Measurements from ENCODE around the gene DAPK2.

Gene DAPK2

GRCh38 chr15:64004587-64004986 lies 41.7 kb downstream of the DAPK2 start:
- TF ChIP-seq SIN3A (IDR thresholded peaks at IDR 0.05; ENCODE audit: borderline replicate concordance, insufficient read depth, low read length) = no peak
- TF ChIP-seq TAF1 (IDR thresholded peaks at IDR 0.05; ENCODE audit: borderline replicate concordance, insufficient read depth, low read length) = no peak
- TF ChIP-seq POLR2AphosphoS5 (IDR thresholded peaks at IDR 0.05; ENCODE audit: low read depth, low read length) = no peak

DNA sequence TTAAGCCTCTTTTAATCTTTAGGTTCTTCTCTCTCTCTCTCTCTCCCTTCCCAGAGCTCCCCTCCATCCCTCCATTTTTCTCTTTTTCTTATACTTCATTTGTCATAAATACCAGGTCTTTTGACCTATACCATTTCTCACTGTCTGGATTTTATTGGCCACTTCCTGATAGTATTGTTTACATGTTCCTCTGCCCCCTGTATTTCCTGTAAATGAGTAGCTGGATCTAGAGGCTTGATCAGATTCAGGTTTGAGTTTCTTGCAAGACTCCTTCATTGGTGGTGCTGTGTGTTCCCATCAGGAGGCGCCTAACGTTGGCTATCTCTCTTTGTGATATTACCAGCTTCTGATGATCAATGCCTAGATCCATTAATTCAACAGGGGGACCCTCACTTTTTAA lies 42.2 kb downstream of the DAPK2 start:
- TF ChIP-seq SIN3A (IDR thresholded peaks at IDR 0.05; ENCODE audit: borderline replicate concordance, insufficient read depth, low read length) = no peak
- TF ChIP-seq FOXP2 (optimal IDR thresholded peaks at IDR 0.05; ENCODE audit: borderline replicate concordance, extremely low read depth, extremely low read length, insufficient read depth) = no peak
- TF ChIP-seq TAF1 (IDR thresholded peaks at IDR 0.05; ENCODE audit: borderline replicate concordance, insufficient read depth, low read length) = no peak
- no peak for TF ChIP-seq POLR2AphosphoS5 (IDR thresholded peaks at IDR 0.05; ENCODE audit: low read depth, low read length)
- TF ChIP-seq, protein P1, sequence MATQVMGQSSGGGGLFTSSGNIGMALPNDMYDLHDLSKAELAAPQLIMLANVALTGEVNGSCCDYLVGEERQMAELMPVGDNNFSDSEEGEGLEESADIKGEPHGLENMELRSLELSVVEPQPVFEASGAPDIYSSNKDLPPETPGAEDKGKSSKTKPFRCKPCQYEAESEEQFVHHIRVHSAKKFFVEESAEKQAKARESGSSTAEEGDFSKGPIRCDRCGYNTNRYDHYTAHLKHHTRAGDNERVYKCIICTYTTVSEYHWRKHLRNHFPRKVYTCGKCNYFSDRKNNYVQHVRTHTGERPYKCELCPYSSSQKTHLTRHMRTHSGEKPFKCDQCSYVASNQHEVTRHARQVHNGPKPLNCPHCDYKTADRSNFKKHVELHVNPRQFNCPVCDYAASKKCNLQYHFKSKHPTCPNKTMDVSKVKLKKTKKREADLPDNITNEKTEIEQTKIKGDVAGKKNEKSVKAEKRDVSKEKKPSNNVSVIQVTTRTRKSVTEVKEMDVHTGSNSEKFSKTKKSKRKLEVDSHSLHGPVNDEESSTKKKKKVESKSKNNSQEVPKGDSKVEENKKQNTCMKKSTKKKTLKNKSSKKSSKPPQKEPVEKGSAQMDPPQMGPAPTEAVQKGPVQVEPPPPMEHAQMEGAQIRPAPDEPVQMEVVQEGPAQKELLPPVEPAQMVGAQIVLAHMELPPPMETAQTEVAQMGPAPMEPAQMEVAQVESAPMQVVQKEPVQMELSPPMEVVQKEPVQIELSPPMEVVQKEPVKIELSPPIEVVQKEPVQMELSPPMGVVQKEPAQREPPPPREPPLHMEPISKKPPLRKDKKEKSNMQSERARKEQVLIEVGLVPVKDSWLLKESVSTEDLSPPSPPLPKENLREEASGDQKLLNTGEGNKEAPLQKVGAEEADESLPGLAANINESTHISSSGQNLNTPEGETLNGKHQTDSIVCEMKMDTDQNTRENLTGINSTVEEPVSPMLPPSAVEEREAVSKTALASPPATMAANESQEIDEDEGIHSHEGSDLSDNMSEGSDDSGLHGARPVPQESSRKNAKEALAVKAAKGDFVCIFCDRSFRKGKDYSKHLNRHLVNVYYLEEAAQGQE (IDR thresholded peaks at IDR 0.05; ENCODE audit: insufficient read depth in 1 of 2, low read depth in 2 of 2, low read length in 2 of 2) = no peak

GRCh38 chr15:64003182-64003581 lies 43.1 kb downstream of the DAPK2 start:
- TF ChIP-seq SIN3A (IDR thresholded peaks at IDR 0.05; ENCODE audit: borderline replicate concordance, insufficient read depth, low read length) = no peak
- TF ChIP-seq, protein P1 (IDR thresholded peaks at IDR 0.05; ENCODE audit: insufficient read depth in 1 of 2, low read depth in 2 of 2, low read length in 2 of 2) = no peak
- TF ChIP-seq TAF1 (IDR thresholded peaks at IDR 0.05; ENCODE audit: borderline replicate concordance, insufficient read depth, low read length) = no peak
- TF ChIP-seq POLR2AphosphoS5 (IDR thresholded peaks at IDR 0.05; ENCODE audit: low read depth, low read length) = no peak
- no peak for TF ChIP-seq FOXP2 (optimal IDR thresholded peaks at IDR 0.05; ENCODE audit: borderline replicate concordance, extremely low read depth, extremely low read length, insufficient read depth)

DNA sequence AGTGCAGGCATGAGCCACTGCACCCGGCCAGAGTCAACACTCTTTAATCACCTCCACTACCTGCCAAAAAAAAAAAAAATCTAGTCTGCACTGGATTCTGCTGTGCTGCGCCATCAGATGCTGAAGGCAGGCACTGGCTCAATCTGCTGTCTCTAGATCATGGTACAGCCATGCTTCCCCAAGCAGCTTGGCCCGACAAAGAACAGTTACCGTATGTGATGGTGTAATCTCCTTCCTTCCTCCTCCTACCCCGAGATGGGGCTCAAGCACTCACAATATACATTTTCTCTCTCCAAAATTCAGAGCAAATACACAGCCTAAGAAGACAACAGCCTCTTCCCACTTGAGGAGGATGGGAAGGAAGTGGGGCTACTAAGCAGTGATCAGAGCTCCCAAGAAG lies 45.1 kb downstream of the DAPK2 start:
- TF ChIP-seq POLR2AphosphoS5 (IDR thresholded peaks at IDR 0.05; ENCODE audit: low read depth, low read length) = no peak
- TF ChIP-seq FOXP2 (optimal IDR thresholded peaks at IDR 0.05; ENCODE audit: borderline replicate concordance, extremely low read depth, extremely low read length, insufficient read depth) = no peak
- TF ChIP-seq SIN3A (IDR thresholded peaks at IDR 0.05; ENCODE audit: borderline replicate concordance, insufficient read depth, low read length) = no peak
- TF ChIP-seq, protein P1 (IDR thresholded peaks at IDR 0.05; ENCODE audit: insufficient read depth in 1 of 2, low read depth in 2 of 2, low read length in 2 of 2) = no peak
- no peak for TF ChIP-seq TAF1 (IDR thresholded peaks at IDR 0.05; ENCODE audit: borderline replicate concordance, insufficient read depth, low read length)

DNA sequence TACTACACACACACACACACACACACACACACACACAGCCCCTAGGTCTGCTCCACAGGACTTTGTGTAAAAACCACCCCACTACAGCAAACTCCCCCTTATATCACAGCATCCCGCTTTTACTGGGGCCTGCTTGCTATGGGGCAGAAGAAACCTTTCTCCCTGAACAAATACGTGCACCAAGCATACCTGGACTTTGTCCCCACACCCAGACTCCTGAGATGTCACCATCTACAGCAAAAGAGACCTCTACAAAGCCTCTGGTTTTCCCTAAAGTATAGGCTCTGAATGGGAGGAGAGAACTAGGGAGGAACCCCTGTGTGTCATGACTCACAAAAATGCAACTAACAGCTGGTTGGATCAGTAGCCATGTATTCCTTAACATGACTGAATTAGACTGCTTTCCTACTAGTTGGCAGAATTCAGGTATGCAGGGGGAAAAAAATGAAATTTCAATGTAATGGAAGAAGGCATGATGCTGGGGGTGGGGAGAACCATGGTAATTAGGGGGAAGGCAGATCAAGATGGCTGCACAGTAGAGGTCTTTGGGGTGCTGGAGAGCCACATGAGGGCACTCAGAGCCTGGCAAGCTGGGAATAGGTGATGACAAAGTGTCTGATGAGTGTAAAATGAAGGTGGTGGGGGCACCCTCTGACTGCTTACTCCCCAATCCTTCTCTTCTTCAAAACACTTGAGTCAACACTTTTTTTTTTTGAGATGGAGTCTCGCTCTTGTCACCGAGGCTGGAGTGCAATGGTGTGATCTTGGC lies 45.9 kb downstream of the DAPK2 start:
- TF ChIP-seq SIN3A (IDR thresholded peaks at IDR 0.05; ENCODE audit: borderline replicate concordance, insufficient read depth, low read length) = no peak
- no peak for TF ChIP-seq FOXP2 (optimal IDR thresholded peaks at IDR 0.05; ENCODE audit: borderline replicate concordance, extremely low read depth, extremely low read length, insufficient read depth)
- TF ChIP-seq POLR2AphosphoS5 (IDR thresholded peaks at IDR 0.05; ENCODE audit: low read depth, low read length) = no peak
- no peak for TF ChIP-seq TAF1 (IDR thresholded peaks at IDR 0.05; ENCODE audit: borderline replicate concordance, insufficient read depth, low read length)
- TF ChIP-seq, protein P1 (IDR thresholded peaks at IDR 0.05; ENCODE audit: insufficient read depth in 1 of 2, low read depth in 2 of 2, low read length in 2 of 2) = no peak

Data from PFSK-1 (cell line).